K562 (cell line): ENCODE measurements around the gene XRCC2. TPM values are rescaled to one million over a fixed set of nuclear protein-coding genes. Genes with fewer than 3 reads are reported as not detected.

Source experiments
- ELF2 ChIP-seq: fragments of 250-450 bp; sonication (Bioruptor Pico); IDR thresholded peaks from 2 replicates; pipeline ENCODE4 v1.5.0; 2021; ENCODE audit warnings: mild to moderate bottlenecking
- ERF ChIP-seq: fragments of 450-650 bp; formaldehyde crosslinking; IDR thresholded peaks from 2 replicates; pipeline ENCODE4 v1.4.0; 2020; ENCODE audit warnings: mild to moderate bottlenecking, mixed read lengths
- HNRNPL ChIP-seq: fragments of 200-400 bp; formaldehyde crosslinking; IDR thresholded peaks from 2 replicates; pipeline ENCODE4 v1.6.1; 2017; ENCODE audit warnings: low read depth, mild to moderate bottlenecking, low read length
- JUNB ChIP-seq: fragments of 450-650 bp; formaldehyde crosslinking; conservative IDR thresholded peaks from 2 replicates; pipeline ENCODE4 v1.4.0; 2020; ENCODE audit warnings: mild to moderate bottlenecking
- KDM2B ChIP-seq: fragments of 250-450 bp; sonication (Bioruptor Pico); IDR thresholded peaks from 2 replicates; pipeline ENCODE4 v1.8.0; 2021; ENCODE audit warnings: mild to moderate bottlenecking, moderate library complexity
- MBD2 ChIP-seq: sonication (generic); IDR thresholded peaks from 2 replicates; pipeline ENCODE4 v1.6.1; 2016; ENCODE audit warnings: low read depth, borderline replicate concordance
- MYBL2 ChIP-seq, 2 experiments: fragments of 450-650 bp in 1 of 2; sonication (generic) in 1 of 2; formaldehyde crosslinking in 1 of 2; IDR thresholded peaks; 2 replicates each; pipeline versions ENCODE4 v1.6.1 to v1.8.1; 2017 to 2022; ENCODE audit warnings: borderline replicate concordance in 1 of 2, inconsistent platforms in 1 of 2, low read depth in 1 of 2, mild to moderate bottlenecking in 1 of 2, missing genetic modification reagents in 1 of 2, moderate library complexity in 1 of 2
- POLR3A ChIP-seq: IDR thresholded peaks from 2 replicates; pipeline ENCODE4 v1.6.1; 2011; ENCODE audit warnings: borderline replicate concordance, mild to moderate bottlenecking, moderate library complexity; ENCODE audit not compliant: insufficient read length, insufficient read depth; ENCODE audit errors: extremely low read depth
- RBM15 ChIP-seq: fragments of 200-400 bp; formaldehyde crosslinking; IDR thresholded peaks from 2 replicates; pipeline ENCODE4 v1.6.1; 2018; ENCODE audit warnings: mild to moderate bottlenecking, low read length, moderate library complexity; ENCODE audit not compliant: insufficient read depth
- SLC30A9 ChIP-seq: fragments of 250-450 bp; sonication (Bioruptor Pico); IDR thresholded peaks from 2 replicates; pipeline ENCODE4 v1.8.0; 2022; ENCODE audit warnings: mild to moderate bottlenecking, moderate library complexity
- ZNF232 ChIP-seq: sonication (generic); formaldehyde crosslinking; IDR thresholded peaks from 2 replicates; pipeline ENCODE4 v1.8.0; 2022; ENCODE audit warnings: mild to moderate bottlenecking, missing genetic modification reagents
- polyA plus RNA-seq, 8 experiments: library from polyadenylated mRNA; depleted of rRNA in 4 of 8; stranded (reverse) in 5 of 8; unstranded in 3 of 8; fragments of >200 nt; fragmentation: Nextera tagmentation in 2 of 8; fragmentation: Illumina TruSeq in 1 of 8; extraction: Ambion mirVana in 2 of 8; extraction: Trizol in 1 of 8; gene quantifications; 2 replicates each; pipeline versions ENCODE4 v1.2.1 to v1.2.3, GENCODE V29; 2011 to 2014; ENCODE audit warnings: inconsistent platforms in 1 of 8, missing spikeins in 1 of 8
- total RNA-seq, 7 experiments: library from RNA; depleted of rRNA in 6 of 7; stranded (reverse); fragments of >200 nt in 6 of 7; fragmentation: Illumina TruSeq in 2 of 7; extraction: Trizol in 2 of 7; gene quantifications; 2 replicates each; pipeline versions ENCODE4 v1.2.1 to v1.2.3, GENCODE V29; 2011 to 2021; ENCODE audit warnings: low replicate concordance in 1 of 7
- TF ChIP-seq, protein P1 (sequence below): fragments of 450-650 bp; IDR thresholded peaks from 2 replicates; pipeline ENCODE4 v1.6.1; 2016; ENCODE audit warnings: borderline replicate concordance
- TF ChIP-seq, protein P2 (sequence below): fragments of 450-650 bp; formaldehyde crosslinking; IDR thresholded peaks from 2 replicates; pipeline ENCODE4 v1.4.0; 2020; ENCODE audit warnings: mild to moderate bottlenecking, moderate library complexity
- TF ChIP-seq, protein P3 (sequence below): fragments of 250-450 bp; sonication (Bioruptor Pico); IDR thresholded peaks from 2 replicates; pipeline ENCODE4 v1.4.0; 2020

XRCC2 gene
- total and polyA plus RNA-seq, 9 of the 15 experiments (the other 6 are each of a cell fraction or from before 2014, with no cell fraction given): 16.2 to 58.0 (median 39.8) TPM

DNA sequence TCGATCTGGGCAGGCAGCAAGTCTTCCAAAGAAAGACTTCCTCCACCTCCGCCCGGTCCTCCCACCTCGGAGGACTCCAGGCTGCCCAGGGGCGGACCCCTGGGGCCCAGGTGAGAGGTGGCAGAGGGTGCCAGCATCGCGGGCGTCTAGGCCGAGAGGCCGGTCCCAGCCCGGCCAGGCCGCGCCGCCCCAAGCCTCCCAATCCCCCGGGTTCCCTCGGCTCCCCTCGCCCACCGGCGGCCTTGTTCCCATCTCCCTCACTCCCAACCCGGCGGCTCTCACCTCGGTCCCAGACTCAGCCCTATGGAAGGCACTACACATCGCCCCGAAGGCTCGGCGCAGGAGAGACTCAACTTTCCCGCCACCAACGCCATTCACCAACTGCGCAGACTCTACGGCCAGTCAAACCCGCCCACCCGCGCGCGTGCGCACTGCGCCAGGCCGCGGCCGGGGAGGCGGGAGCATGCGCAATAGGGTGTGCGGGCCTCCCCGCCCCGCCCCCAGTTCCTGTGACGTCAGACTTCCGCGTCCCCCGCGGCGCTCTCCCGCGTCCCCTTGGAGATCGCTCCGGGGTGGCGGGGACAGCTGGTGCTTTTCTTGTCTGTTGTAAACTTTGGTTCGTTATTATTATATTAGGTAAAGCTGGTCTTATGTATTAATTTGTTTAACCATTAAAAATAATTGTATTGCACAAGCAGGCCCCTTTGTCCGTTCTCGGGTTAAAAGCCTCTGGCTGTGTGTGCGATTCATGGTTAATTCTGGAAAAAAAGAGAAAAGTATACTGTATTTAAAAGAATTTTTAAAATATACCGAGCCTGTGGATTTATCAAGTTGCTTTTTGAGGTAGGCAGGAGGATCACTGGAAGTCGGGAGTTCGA lies at the start of gene XRCC2 (continued):
- TF ChIP-seq, protein P1, sequence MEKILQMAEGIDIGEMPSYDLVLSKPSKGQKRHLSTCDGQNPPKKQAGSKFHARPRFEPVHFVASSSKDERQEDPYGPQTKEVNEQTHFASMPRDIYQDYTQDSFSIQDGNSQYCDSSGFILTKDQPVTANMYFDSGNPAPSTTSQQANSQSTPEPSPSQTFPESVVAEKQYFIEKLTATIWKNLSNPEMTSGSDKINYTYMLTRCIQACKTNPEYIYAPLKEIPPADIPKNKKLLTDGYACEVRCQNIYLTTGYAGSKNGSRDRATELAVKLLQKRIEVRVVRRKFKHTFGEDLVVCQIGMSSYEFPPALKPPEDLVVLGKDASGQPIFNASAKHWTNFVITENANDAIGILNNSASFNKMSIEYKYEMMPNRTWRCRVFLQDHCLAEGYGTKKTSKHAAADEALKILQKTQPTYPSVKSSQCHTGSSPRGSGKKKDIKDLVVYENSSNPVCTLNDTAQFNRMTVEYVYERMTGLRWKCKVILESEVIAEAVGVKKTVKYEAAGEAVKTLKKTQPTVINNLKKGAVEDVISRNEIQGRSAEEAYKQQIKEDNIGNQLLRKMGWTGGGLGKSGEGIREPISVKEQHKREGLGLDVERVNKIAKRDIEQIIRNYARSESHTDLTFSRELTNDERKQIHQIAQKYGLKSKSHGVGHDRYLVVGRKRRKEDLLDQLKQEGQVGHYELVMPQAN: peak; percentile 94
- peak; percentile 66; the same call in 1 of the 2 replicates for TF ChIP-seq KDM2B
- TF ChIP-seq SLC30A9 (CRISPR knock-in tag): no peak
- TF ChIP-seq ZNF232 (CRISPR knock-in tag): peak; percentile 66; the same call in 1 of the 2 replicates
- no peak for TF ChIP-seq POLR3A
- TF ChIP-seq MYBL2 (IDR thresholded peaks at IDR 0.05; ENCODE audit: low read depth): no peak
- no peak for TF ChIP-seq MYBL2 (CRISPR knock-in tag; IDR thresholded peaks at IDR 0.05; ENCODE audit: borderline replicate concordance)
- TF ChIP-seq ELF2 (CRISPR knock-in tag): peak; percentile 90
- TF ChIP-seq RBM15: no peak
- 0 out of 2 replicates have a peak, but pooled peaks have one; percentile 38 for TF ChIP-seq JUNB (CRISPR knock-in tag)
- TF ChIP-seq, protein P2, sequence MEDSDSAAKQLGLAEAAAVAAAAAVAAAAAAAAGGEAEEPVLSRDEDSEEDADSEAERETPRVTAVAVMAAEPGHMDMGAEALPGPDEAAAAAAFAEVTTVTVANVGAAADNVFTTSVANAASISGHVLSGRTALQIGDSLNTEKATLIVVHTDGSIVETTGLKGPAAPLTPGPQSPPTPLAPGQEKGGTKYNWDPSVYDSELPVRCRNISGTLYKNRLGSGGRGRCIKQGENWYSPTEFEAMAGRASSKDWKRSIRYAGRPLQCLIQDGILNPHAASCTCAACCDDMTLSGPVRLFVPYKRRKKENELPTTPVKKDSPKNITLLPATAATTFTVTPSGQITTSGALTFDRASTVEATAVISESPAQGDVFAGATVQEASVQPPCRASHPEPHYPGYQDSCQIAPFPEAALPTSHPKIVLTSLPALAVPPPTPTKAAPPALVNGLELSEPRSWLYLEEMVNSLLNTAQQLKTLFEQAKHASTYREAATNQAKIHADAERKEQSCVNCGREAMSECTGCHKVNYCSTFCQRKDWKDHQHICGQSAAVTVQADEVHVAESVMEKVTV (CRISPR knock-in tag): 0 out of 2 replicates have a peak, but pooled peaks have one; percentile 4
- peak; percentile 30; the same call in 1 of the 2 replicates for TF ChIP-seq ERF
- TF ChIP-seq, protein P3, sequence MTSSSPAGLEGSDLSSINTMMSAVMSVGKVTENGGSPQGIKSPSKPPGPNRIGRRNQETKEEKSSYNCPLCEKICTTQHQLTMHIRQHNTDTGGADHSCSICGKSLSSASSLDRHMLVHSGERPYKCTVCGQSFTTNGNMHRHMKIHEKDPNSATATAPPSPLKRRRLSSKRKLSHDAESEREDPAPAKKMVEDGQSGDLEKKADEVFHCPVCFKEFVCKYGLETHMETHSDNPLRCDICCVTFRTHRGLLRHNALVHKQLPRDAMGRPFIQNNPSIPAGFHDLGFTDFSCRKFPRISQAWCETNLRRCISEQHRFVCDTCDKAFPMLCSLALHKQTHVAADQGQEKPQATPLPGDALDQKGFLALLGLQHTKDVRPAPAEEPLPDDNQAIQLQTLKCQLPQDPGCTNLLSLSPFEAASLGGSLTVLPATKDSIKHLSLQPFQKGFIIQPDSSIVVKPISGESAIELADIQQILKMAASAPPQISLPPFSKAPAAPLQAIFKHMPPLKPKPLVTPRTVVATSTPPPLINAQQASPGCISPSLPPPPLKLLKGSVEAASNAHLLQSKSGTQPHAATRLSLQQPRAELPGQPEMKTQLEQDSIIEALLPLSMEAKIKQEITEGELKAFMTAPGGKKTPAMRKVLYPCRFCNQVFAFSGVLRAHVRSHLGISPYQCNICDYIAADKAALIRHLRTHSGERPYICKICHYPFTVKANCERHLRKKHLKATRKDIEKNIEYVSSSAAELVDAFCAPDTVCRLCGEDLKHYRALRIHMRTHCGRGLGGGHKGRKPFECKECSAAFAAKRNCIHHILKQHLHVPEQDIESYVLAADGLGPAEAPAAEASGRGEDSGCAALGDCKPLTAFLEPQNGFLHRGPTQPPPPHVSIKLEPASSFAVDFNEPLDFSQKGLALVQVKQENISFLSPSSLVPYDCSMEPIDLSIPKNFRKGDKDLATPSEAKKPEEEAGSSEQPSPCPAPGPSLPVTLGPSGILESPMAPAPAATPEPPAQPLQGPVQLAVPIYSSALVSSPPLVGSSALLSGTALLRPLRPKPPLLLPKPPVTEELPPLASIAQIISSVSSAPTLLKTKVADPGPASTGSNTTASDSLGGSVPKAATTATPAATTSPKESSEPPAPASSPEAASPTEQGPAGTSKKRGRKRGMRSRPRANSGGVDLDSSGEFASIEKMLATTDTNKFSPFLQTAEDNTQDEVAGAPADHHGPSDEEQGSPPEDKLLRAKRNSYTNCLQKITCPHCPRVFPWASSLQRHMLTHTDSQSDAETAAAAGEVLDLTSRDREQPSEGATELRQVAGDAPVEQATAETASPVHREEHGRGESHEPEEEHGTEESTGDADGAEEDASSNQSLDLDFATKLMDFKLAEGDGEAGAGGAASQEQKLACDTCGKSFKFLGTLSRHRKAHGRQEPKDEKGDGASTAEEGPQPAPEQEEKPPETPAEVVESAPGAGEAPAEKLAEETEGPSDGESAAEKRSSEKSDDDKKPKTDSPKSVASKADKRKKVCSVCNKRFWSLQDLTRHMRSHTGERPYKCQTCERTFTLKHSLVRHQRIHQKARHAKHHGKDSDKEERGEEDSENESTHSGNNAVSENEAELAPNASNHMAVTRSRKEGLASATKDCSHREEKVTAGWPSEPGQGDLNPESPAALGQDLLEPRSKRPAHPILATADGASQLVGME: no peak
- TF ChIP-seq HNRNPL: peak; percentile 47; the same call in 1 of the 2 replicates
- TF ChIP-seq MBD2: peak; percentile 78
